Measurements from ENCODE around the gene ITFG1. TPM values are rescaled to one million over a fixed set of nuclear protein-coding genes. Genes with fewer than 3 reads are reported as not detected.

Gene ITFG1
- total and polyA plus RNA-seq, 9 of the 15 experiments (the other 6 are each of a cell fraction or from before 2014, with no cell fraction given): 17.1 to 83.5 (median 35.8) TPM

DNA sequence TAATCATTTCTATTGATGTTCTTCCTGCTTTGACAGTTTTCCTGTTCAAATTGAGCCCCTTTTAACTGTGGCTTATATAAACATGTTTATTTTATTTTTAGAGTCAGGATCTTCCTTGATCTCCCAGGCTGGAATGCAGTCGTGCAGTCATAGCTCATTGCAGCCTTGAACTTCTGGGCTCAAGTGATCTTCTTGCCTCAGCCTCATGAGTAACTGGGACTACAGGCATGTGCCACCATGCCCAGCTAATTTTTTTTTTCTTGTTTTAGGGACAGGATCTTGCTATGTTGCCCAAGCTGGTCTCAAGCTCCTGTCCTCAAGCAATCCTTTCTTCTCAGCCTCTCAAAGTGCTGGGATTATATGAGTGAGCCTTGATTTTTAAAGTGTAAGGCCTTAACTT is 14.9 kb upstream of the ITFG1 start:
- no peaks in the 10 kb centered on the region; a peak in 1 of 5 replicates for H3K4me1 ChIP-seq (replicated peaks in 1 of 2; ENCODE audit: control insufficient read depth in 2 of 2, insufficient read depth in 2 of 2, low read length in 2 of 2)
- H3K36me3 ChIP-seq (ENCODE audit: control insufficient read depth, insufficient read depth, low read length): peaks cover 37% of the 10 kb centered on the region
- H3K9ac ChIP-seq (ENCODE audit: insufficient read depth in 1 of 2, low read depth in 2 of 2, low read length in 2 of 2): no peak overlapping the region
- peaks cover 96% of the 10 kb centered on the region for H3K79me2 ChIP-seq (ENCODE audit: control insufficient read depth, insufficient read depth, low read length)
- H3K9me3 ChIP-seq (replicated peaks; ENCODE audit: control insufficient read depth, insufficient read depth, low read depth, low read length): no peaks in the 10 kb centered on the region
- TF ChIP-seq, protein P1, sequence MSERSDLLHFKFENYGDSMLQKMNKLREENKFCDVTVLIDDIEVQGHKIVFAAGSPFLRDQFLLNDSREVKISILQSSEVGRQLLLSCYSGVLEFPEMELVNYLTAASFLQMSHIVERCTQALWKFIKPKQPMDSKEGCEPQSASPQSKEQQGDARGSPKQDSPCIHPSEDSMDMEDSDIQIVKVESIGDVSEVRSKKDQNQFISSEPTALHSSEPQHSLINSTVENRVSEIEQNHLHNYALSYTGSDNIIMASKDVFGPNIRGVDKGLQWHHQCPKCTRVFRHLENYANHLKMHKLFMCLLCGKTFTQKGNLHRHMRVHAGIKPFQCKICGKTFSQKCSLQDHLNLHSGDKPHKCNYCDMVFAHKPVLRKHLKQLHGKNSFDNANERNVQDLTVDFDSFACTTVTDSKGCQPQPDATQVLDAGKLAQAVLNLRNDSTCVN (CRISPR knock-in tag; IDR thresholded peaks at IDR 0.05): no peak
- TF ChIP-seq TRIM24 (IDR thresholded peaks at IDR 0.05): no peak
- TF ChIP-seq TEAD1 (CRISPR knock-in tag; IDR thresholded peaks at IDR 0.05): no peak
- TF ChIP-seq KLF10 (CRISPR knock-in tag; IDR thresholded peaks at IDR 0.05): no peak
- no peak for TF ChIP-seq SNIP1 (IDR thresholded peaks at IDR 0.05; ENCODE audit: low read depth)
- no peak for TF ChIP-seq ZNF347 (CRISPR knock-in tag; IDR thresholded peaks at IDR 0.05; ENCODE audit: low read depth)
- no peak for TF ChIP-seq FOXA1 (IDR thresholded peaks at IDR 0.05; ENCODE audit: borderline replicate concordance)
- no peak for TF ChIP-seq ZNF121 (CRISPR knock-in tag; conservative IDR thresholded peaks at IDR 0.05)
- no peak for TF ChIP-seq SRSF7 (optimal IDR thresholded peaks at IDR 0.05; ENCODE audit: low read depth, low read length)
- TF ChIP-seq CHD1 (IDR thresholded peaks at IDR 0.05; ENCODE audit: low read length): no peak
- no peak for TF ChIP-seq ZNF354B (CRISPR knock-in tag; IDR thresholded peaks at IDR 0.05)
- ChIA-PET POLR2A (interaction anchor here (1.3 kb wide), 1 partner anchor 14 kb away, joined by 3 read pairs; no protein-coding TSS in a partner anchor), CTCF (ENCODE audit: low intra/inter-chr PET ratio) (no interaction called here)
- in situ Hi-C loops (cut with MboI): no loop called here
- DNase-seq (ENCODE audit: extremely low read depth in 1 of 4, low spot score in 3 of 4) (no peak), ATAC-seq (no peak), FAIRE-seq (no peak)
- no peaks in the 10 kb centered on the region for H3K9me1 ChIP-seq (ENCODE audit: control insufficient read depth, insufficient read depth, low read length)
- BruUV-seq (replicated peaks): no TSS peak
- no peak overlapping the region for H3K27ac ChIP-seq (ENCODE audit: extremely low read depth, low read depth, low read length)
- 60% methylated on average over 1 of the region's 1 CpG for WGBS (ENCODE audit: insufficient coverage, low coverage, missing lambda C conversion rate)
- no peak overlapping the region for H2AFZ ChIP-seq (ENCODE audit: low read depth, low read length)
- intact Hi-C loops (cut with micrococcal nuclease): no loop called here
- H3K4me2 ChIP-seq (ENCODE audit: insufficient read depth, low read length): no peak overlapping the region
- H3K27me3 ChIP-seq (ENCODE audit: control insufficient read depth in 2 of 2, insufficient read depth in 2 of 2, low read length in 2 of 2): no peaks in the 10 kb centered on the region
- H4K20me1 ChIP-seq (replicated peaks; ENCODE audit: control insufficient read depth, insufficient read depth, low read length): no peaks in the 10 kb centered on the region
- H3K4me3 ChIP-seq: no peak overlapping the region
